GM18507 (cell line): ENCODE measurements around the gene ZNF248.
"Not testable (repeated sequence)": the region's sequence is repeated elsewhere in the genome, so short reads cannot be mapped to it uniquely, and the experiment has no call there.

Source experiments
- DNase-seq: peaks from one replicate; pipeline ENCODE4 v3.0.0; 2011; ENCODE audit warnings: low read depth; ENCODE audit not compliant: insufficient read length; ENCODE audit errors: extremely low spot score
- FAIRE-seq: peaks from 2 replicates; lab custom pipeline; 2011; peaks lifted over from hg19 to GRCh38; lab: Jason Lieb, UNC

The ZNF248 gene

DNA sequence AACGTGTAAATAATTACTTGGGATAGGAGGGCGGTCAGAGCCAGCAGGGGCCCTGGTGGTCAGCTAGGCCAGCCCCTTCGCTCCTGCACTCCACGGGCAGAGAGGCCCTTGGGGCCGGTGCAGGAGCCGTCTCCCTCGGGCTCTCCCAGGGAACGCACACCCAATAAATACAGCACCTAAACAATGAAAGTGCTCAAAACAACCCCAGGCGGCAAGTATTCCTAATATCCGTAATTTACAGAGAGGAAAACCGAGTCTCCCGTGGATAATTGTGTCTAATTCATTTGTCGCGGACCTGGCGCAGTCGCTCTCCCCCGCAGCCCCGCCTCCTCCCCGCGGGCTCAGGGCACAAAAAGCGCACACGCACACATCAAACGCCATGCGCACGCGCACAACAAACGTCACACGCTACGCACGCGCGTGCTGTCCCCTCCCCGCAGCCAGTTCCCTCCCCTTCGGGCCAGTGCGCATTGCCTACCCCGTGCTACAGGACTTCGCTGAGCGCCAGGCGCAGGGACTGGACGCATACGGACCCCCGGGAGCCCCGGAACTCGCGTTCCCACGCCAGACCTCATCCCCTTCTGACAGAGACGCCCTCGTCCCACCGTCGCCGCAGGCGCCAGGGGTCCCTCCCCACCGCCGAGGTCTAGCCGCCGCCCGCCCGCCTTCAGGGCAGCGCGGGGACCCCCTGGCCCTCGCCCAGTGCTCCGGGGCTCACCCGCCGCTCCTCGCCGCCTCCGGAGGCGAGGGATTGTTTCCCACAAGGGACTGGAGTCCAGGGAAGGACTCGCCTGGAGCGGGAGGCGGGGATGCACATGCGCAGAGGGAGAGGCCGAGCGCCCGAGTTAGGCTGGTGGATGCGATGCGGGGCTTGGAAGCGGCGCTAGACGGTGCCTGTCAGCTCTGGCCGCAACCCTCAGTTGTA, at the start of gene ZNF248:
ZNF248 (minus strand) TSS at position 324 of the 925 bp plus-strand sequence. CDS start 1,300 bp downstream, outside the sequence.
- FAIRE-seq (peak; percentile 91), DNase-seq (peak; percentile 91)

DNA sequence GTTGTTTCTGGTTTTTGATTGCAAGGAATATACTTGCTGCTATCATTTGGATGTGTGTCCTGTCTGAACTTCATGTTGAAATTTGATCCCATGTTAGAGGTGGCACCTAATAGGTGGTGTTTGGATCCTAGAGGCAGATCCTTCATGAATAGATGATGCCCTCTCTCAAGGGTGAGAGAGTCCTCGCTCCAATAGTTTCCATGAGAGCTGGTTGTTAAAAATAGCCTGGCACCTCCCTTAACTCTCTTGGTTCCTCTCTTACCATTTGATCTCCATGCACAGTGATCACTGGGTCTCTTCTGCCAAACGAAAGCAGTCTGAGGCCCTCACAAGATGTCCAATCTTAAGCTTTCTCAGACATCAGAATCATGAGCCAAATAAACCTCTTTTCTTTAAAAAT, 49.0 kb upstream of the ZNF248 start:
- FAIRE-seq = no peak
- DNase-seq = no peak

DNA sequence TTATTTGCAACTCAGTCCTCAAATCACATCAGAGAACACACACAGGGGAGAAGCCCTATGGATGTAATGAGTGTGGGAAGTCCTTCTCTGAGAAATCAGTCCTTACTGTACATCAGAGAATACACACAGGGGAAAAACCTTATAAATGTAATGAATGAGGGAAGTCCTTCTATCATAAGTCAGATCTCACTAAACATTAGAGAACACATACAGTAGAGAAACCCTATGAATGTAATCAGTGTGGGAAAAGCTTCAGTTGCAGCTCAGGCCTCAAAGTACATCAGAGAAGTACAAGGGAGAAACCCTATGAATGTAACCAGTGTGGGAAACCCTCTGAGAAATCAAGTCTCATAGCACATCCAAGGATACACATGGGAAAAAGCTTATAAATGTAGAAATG, 39.0 kb upstream of the ZNF248 start:
- DNase-seq = no peak
- no peak for FAIRE-seq

DNA sequence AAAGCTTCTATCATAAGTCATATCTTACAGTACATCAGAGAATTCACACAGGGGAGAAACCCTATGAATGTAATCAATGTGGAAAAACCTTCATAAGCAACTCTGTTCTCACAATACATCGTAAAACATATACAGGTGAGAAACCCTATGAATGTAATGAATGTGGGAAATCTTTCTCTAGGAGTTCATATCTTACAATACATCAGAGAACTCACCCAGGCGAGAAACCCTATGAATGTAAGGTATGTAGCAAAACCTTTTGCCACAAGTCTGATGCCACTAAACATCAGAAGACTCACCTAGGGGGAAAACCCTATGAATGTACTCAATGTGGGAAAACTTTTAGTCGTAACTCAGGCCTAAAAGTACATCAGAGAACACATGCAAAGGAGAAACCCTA, 38.3 kb upstream of the ZNF248 start:
- no peak for DNase-seq
- no peak for FAIRE-seq

DNA sequence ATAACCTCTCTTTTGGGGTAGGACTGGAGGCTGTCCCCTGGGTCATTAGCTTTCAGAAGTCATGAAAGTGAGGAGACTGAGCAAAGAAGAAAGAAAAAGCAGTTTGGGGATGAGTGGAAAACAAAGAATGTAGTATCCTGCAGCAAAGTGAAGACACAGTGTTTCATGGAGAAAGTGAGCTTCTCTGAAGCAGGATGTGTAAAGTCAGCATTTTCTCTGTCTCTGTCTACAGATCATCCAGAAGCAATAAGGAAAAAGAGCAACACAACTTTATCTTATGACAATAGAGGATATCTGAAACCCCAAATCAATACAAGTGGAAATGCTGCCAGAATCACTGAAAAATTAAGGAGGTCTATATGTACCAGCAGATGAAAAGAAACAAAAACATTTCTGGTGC, 28.4 kb upstream of the ZNF248 start:
- no peak for FAIRE-seq
- no peak for DNase-seq

DNA sequence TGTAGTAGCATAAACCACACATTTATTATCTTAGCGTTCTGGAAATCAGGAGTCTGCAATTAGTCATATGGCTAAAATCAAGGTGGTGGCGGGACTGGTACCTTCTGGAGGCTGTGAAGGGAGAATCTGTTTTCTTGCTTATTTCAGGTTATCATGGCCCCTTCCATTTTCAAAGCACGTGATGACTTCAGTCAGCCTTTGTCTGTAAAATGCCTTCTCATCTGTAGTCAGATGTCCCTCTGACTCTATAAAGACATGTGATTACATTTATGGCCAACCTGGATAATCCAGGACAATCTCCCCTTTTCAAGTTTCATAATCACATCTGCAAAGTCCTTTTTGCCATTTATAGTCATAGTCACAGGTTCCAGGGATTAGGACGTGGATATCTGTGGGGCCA, 15.5 kb upstream of the ZNF248 start:
- FAIRE-seq (no peak), DNase-seq (no peak)

DNA sequence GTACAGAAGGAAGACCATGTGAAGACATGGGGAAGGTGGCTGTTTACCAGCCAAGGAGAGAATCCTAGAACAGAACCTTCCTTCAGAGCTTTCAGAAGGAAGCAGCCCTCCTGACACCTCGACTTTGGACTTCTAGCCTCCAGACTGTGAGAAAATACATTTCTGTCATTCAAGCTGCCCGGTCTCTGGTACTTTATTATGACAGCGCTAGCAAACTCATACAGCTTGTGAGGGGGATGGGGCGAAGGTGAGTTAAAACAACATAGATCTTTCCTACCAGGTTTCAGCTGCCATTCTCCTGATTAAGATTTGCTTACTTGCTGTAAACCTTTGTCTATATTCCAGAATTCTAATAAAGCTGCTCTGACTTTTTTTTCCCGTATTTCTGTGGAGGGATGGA, 14.9 kb upstream of the ZNF248 start:
- FAIRE-seq (no peak), DNase-seq (no peak)

DNA sequence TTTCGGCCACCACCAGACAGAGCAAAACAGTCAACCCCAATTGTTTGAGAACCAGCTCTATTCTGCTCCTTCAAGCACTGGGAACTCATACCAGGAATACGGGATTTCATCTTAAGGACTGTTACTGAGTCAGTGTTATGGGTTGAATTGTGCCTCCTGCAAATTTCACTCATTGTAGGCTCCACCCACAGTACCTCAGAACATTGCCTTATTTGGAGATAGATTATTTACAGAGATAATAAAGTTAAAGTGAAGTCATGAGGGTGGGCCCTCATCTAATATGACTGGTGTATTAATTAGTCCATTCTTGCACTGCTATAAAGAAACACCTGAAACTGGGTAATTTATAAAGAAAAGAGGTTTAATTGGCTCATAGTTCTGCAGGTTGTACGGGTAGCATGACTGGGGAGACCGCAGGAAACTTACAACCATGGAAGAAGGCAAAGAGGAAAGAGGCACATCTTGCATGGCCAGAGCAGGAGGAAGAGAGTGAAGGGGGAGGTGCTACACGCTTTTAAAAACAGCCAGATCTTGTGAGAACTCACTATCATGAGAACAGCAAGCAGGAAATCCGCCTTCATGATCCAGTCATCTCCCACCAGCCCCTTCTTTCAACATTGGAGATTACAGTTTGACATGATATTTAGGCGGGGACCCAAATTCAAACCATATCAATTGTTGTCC, 14.3 kb upstream of the ZNF248 start:
- DNase-seq = no peak
- no peak for FAIRE-seq

DNA sequence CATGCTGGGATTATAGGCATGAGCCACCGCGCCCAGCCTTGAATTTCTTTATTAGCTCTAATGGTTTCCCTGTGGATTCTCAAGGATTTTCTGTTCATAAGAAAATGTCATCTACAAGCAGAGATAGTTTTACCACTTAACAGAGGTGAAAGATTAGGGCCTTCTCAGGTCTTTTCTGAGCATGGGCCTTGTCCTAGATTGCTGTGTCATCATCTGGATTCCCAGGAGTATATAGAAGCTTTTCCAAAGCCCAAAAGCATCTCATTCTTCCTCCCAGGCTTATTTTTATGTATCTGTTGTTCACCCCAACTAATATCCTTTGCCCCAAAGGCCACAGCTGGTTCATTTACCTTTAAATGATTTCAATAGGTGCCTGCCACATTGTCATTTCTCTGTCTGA, 13.7 kb upstream of the ZNF248 start:
- DNase-seq (no peak), FAIRE-seq (no peak)

DNA sequence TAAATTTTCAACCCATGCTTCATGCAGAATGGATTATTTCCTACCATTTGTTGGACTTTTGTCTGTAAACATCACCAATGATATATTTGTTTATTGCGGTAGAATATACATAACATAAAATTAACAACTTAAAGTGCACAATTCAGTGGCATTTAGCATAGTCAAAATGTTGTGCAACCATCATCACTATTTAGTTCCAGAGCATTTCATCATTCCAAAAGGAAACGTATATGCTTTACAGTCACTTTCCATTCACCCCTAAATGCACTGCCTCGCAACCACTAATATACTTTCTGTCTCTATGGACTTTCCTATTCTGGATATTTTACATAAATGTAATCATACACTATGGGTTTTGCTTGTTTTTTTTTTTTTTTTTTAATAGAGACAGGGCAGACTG, 11.4 kb upstream of the ZNF248 start:
- DNase-seq = no peak
- no peak for FAIRE-seq

DNA sequence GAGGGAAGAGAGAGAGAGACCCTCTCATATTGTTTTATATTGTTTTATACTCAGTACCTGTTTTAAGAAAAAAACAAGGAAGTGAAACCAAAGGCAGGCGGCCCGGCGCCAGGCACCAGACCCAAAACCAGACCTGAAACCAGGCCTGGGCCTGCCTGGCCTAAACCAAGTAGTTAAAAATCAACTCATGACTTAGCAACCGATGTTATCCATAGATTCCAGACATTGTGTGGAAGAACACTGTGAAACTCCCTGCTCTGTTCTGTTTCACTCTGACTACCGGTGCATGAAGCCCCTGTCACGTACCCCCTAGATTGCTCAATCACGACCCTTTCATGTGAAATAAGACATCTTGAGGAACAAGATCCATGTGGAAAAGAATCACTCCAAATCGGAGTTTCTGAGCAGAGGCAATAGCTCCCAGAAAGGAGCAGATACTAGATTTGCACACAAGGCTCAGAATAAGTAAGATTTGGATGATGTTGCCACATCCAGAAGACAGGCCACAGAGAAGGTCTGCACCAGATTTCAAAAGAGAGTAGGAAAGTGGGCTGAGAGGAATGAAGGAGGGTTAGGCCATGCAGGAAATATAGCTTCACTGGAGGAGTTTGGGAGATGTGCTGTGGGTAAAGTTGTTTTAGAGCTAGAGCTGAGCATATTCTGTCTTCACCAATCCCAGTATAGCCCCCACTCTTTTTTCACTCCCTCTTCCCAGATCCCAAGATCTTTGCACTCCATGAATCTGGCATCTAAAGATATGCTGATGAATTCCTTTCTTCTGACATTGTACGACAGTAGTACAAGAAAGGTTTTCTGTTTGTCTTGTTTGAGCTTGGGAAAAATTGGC, 8.8 kb upstream of the ZNF248 start:
- FAIRE-seq = peak; percentile 96
- DNase-seq = no peak

DNA sequence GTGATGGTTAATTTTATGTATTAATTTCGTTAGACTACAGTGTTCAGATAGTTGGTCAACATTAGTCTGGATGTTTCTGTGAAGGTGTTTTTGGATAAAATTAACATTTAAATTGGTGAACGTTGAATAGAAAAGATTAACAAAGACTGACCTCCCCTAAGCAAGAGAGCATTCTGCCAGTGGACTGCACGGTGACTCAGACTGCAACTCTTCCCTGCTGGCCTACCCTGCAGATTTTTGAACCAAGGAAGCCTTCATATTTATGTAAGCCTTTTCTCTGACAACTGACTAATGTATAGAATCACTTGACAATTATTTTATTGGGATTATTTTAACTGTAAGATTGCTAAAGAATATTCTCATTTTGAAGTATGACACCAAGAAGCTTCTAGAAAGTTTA, 7.9 kb upstream of the ZNF248 start:
- DNase-seq = no peak

DNA sequence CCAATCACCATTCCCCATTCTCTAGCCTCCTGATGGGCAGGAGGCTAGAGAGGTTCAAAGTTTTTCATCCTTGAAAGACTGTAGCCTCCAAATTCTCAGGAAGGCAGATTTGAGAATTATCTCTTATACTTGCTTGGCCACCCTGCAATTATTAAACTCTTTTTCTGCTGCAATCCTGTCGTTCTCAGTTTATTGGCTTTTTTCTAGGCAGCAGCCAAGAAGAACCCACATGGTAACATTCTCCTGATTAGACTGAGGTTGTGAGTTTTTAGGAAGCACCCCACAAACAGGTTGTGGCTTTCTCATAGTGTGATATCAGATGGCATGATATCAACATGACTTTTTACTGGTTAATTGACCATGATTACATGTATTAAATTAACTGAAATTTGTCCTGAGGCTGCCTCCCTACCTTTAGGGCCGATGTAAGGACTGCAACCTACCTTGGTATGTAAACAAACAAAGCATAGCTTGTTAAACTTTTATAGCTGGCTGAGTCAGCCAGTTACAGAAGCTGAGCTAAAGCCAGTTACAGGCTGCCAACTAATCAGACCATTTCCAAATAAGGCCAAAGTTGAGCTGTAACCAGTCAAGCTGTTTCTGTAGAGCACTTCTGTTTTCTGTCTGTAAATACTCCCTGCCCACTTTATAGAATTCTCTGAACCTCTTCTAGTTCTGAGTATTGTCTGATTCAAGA, 3.2 kb upstream of the ZNF248 start:
- no peak for FAIRE-seq
- no peak for DNase-seq

More for the DNA sequence above, 7.9 kb upstream of the ZNF248 start:
- FAIRE-seq = no peak

DNA sequence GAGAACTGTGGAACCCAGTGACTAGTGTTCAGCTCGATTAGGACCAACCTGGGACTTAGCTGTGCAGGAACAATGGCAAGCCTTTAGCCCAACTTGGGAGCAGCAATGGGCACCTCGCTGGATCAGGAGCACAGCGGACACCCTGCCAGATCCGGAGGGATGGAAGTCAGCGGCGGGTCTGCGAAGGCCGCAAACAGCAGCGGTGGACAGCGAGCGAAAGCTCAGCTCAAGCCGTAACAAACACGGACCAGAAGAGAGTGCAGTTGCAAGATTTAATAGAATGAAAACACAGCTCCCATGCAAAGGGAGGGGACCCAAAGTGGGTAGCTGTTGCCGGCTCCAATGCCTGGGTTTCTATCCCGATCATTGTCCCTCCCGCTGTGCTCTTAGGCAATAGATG, 1.9 kb upstream of the ZNF248 start:
- not testable (repeated sequence) for DNase-seq, FAIRE-seq

DNA sequence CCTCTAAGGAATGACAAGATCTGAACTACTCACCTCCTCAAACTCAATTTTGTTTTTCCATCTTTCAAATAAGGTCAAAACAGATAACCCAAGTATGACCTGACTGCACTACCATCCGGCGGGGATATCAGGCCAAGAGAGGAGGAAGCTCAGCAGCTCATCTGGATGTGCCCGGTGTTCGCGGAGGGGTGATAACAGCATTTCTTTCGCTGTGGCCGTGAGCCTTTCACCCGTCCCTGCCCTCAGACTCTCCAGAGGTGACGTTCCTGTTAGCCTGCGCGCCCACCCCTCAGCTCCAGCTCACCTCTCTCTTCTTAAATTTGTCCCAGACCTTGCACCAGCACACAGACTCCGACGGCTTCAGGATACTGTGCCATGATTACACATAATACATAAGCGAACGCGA, 526 bp downstream of the ZNF248 start:
- FAIRE-seq = peak; percentile 21
- no peak for DNase-seq

DNA sequence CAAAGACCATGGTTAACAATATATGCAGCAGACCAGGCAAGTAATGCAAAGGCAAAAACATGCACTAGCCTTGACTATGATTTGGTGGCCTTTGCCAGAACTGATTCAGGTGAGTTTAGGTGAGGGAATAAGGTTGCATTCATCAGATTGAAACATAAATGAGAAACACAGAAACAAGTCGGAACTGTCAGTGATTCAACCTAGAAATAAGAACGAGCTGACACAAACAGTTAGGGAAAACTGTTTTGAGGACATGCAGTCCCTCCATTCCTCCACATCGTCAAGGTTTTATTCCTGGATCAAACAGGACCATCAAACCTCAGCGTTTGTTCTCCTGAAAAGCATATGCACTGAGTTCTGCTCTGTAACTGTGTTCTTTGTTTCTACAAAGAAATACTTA, 1.8 kb downstream of the ZNF248 start:
- FAIRE-seq = no peak
- no peak for DNase-seq

DNA sequence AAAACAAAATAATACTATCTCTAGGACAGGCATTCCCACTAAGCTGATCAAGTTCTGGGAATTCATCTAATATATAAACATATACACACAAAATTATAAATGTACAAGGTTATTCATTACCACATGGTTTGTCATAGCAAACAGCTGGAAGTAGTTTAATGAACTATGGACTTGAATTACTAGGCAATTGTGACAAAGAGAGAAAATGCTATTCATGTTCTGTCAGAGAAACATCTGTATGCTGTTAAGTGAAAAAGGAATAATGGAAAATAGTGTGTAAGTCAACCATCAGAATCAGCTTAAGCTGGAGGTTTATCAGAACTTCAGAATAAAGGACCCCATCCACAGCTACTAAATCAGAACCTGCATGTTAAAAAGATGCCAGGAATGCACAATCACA, 2.8 kb downstream of the ZNF248 start:
- FAIRE-seq (no peak), DNase-seq (no peak)

DNA sequence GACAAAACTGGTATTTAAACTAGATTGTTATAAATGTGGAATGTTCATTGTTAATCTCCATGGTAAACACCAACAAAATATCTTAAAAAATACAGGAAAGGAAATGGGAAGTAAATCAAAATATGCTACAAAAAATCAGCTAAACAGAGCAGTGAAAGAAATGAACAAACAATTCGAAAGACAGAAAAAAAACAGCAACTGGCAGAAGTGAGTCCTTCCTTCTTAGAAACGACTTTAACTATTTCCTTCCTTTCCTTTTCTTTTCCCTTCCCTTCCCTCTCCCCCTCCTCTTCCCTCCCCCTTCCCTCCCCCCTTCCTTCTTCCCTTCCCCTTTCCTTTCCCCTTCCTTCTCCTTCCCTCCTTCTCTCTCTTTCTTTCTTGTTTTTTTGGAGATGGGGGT, 12.8 kb downstream of the ZNF248 start:
- no peak for DNase-seq
- no peak for FAIRE-seq

DNA sequence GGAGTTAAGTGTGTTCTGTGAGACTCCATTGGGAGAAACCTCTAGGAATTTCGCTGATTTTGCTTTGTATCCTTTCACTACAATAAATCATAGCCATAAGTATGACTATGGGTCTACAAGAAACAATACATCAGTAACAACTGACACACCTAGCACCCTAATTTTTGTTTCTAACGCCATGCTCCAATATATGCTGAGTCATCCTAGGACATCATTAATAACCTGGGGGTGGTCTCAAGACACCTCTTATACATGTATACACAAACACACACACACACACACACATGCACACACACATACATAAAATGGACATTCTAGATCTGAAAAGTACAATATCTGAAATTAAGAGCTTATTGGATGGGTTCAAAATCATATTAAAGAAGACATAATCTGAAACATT, 18.2 kb downstream of the ZNF248 start:
- DNase-seq (no peak), FAIRE-seq (no peak)
